ENCODE data around the gene SH3RF3.

The SH3RF3 gene

DNA sequence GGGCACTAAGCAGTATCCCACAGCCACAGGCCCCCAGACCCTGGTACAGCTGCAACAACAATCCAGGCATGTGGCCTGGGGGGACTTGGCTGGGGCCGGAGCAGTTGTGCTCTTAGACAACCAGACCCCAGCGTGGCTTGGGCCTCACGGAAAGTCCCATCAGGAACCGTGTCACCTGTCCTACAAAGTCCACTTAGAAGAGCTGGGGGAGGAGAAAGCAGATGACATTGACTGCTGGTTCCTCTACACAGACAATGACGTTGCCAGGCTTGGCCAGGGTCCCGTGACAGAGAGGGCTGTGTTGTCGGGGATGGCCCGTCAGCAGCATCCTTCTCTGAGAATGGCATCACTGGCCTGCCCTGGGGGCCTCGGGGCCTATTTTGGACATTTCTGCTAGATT, 360.3 kb downstream of the SH3RF3 start:
- DNase-seq = no peak

DNA sequence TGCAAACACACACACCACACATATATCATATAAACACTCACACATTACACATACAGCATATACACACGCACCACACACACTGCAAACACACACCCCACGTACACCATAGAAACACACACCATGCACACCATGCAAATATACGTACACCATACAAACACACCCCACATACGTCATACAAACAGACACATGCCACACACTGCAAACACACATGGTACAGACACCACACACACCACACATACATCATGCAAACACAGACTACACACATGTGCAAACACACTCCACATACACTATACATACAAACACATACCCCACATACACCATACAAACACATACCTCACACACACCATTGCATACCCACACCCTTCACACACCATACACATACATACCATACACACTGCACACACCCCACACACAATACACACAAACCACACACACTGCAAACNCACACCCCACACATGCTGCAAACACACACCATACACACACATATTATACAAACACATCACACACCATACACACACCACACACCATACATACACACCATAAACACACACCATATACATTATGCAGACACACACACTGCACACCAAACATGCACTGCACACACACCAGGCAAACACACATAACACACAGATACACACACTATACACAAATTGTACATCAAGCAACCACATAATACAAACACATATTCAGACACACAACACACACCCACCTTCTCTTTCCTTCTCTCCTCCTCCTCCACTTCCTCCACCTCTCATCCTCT, 364.4 kb downstream of the SH3RF3 start:
- no peak for DNase-seq

DNA sequence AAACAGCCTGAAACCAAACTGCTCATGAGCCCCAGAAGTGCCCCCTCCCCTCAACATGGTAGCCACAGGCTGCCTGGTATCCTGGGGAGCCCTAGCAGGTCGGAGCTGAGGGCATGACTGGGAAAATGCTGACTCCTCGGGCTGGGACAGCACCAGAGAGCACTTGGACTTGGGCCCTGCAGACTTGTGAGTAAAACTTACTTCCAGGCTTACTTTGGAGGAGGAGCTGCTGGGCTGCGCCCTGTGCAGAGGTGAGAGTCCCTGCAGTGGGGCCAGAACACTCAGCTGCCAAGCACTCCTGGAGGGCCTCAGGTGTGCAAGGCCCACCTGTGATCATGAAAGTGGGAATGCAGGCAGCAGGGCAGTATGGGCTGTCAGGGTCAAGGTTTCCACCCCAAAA, 365.3 kb downstream of the SH3RF3 start:
- DNase-seq = no peak

DNA sequence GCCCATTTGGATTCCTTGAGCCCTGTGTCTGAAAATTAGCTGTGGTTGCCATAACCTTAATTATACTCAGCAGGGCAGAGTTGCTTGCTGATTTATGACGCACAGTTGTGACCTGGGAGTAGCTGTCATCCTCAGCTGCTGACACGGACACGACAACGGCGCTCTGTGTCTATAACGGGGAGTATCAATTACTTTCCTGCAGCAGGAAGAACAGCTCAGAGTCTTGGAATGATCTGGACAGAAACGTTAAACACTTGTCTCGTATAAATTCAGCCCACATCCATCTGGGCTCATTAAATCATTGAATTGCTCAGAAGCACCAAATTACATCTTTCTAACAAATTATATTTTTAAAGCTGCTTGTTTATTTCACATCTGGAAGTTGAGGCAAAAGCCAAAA, 368.5 kb downstream of the SH3RF3 start:
- DNase-seq = no peak

DNA sequence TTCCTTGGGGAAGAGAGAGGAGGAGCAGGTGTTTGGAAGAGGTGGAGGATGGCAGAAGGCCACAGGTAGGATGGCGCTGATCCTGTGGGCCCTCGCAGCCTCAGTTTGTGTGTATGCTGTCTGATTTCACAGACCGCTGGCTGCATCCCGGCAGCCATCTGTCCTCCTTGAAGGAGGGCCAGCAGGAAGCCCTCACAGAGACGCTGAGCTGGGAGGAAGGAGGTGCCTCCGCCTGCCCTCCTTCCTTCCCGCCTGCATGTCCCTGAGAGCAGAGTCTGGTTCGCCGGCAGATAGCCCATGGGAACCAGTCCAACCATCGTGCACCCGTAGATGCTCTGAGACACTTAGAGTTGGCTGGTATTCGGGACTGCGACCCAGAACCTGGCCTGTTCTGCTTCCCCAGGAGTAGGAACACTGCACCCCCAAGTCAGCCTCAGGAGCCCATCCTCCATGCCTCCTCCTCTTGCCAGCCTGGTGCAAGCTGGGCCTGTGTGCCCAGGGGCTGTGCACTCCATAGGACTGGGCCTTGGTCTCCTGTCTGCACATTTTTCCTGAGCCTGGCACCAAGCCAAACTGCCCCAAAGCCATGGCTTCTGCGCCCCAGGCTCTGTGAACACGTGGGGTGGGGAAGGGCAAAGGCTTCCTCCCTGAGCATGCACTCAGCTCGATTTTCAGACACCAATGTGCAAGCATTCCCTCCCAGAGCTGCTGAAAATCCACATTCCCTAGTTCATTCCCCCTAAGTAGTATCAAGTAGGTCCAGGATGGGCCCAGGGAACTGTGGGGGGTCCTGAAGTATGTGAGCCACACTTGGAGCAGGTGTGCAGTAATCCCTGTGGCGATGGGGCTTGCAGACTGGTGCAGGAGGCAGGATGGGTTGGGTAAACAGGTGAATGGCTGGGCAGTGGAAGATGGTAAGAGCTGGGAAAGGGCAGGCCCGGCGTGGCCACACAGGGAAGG, 369.2 kb downstream of the SH3RF3 start:
- DNase-seq = no peak

DNA sequence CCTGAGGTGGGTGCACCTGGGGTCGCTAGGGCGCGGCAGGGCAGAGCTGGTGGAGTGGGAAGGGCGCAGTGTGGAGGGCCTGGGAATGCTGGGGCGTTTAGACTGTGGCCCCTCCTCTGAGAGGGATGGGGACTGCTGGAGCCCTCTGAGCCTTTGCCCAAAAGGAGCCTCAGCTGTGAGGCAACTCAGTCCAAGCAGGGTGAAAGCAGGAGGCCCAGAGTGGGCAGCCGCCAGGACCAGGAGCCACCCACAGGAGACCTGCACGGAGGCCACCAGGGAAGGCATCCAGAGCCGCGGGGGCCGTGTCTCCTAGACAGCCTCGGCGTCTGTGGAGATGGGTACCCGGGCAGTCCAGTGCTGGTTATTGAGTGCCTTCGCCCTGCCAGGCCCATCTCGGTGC, 369.9 kb downstream of the SH3RF3 start:
- no peak for DNase-seq

DNA sequence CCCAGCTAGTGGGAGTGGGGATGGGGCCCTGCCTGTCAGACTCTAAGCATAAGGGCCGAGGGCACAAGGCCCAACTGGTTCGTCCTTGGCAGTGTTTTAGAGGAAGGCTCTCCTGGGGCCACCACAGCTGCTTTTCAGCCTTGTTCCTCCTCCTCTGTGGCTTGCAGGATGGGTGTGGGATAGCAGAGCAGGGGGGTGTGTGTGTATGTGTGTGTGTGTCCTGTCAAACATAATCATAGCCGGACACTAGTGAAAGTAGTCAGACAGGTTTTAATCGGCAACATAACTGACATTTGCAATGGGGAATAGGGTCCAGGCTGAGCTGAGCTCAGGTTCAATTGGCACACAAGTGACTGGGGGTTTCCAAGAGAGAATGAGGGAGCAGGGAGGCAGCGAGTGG, 370.6 kb downstream of the SH3RF3 start:
- no peak for DNase-seq

DNA sequence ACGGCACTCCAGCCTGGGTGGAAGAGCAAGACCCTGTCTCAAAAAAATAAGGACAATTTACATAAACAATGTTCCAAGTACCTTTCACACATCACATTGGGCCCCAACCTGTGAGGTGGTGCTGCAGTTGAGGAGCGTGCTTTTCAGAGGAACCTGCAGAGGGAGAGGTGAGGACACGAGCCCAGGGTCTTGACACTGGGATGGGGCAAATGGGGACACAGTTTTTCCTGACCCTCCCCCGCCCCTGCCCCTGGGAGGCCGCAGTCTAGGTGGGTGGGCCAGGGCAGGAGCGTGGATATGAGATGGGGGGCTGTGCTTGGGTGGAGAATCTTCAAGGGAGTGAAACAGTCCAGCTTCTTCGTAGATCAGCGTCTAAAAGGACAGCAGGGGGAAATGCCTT, 371.9 kb downstream of the SH3RF3 start:
- no peak for DNase-seq

DNA sequence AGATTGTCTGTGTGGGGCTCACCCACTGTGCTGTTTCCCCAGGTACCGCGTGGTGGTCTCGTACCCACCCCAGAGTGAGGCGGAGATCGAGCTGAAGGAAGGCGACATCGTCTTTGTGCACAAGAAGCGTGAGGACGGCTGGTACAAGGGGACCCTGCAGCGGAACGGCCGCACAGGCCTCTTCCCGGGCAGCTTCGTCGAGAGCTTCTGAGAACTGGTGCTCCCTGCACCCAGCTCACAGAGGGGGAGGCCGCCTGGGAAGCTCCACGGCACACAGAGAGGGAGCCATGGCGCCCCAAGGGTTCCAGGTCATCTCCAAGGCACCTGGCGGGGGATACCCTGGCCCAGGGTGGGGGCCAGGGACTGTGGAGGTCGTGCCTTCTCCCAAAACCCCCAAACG, 372.5 kb downstream of the SH3RF3 start:
- no peak for DNase-seq

DNA sequence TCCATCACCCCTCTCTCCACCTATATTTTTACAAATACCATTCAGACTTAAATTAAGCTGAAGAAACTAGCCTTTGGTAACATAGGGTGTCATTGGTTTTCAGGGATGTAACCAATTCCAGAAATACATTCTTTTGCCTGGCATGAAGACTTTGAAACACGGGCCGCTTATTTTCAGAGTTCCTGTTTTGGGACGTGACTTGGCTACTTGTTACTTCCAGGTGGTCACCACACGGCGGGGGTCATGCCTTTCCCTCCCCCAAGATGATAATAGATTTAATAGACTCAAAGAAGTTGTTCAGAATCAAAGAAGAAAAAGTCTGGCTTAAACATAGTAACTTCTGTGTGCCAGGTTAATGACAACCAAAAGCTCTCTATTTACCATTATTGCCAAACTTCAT, 374.2 kb downstream of the SH3RF3 start:
- DNase-seq = no peak

DNA sequence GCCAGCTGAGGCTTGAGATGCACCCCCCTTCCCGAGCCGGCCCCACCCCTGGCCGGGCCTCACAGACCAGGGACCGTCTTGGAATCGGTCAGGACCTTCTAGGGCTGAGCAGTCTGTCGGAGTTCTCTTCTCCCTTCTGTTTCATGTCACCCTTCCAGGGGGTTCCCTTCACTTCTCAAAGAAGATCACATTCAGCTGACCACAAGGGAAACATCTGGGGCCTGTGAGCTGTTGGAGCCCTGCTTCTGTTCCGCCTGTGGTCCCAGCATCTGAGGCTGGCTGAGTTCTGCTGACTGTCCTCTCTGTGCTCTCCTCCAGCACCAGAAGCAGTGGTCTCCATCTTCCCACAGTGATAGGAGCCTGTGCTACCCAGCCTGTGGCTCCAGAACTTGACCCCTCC, 378.2 kb downstream of the SH3RF3 start:
- no peak for DNase-seq

DNA sequence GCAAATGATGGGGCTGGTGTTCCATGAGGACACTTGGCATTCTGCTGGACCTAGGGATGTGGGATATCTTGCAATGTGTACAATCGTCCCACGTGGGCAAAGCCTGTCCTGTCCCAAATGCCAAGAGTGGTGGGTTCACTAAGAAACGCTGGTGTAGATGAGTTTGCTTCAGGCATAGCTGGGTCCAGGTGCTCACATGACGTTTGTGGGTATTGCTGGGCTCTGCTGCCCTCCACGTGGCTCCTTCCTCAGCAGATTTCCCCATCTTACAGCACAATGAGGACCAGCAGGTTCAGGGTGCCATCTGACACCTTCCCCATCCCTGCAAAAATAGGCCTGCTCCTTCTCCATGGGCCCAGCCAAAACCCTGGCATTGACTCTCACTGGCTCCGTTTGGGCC, 378.8 kb downstream of the SH3RF3 start:
- no peak for DNase-seq

DNA sequence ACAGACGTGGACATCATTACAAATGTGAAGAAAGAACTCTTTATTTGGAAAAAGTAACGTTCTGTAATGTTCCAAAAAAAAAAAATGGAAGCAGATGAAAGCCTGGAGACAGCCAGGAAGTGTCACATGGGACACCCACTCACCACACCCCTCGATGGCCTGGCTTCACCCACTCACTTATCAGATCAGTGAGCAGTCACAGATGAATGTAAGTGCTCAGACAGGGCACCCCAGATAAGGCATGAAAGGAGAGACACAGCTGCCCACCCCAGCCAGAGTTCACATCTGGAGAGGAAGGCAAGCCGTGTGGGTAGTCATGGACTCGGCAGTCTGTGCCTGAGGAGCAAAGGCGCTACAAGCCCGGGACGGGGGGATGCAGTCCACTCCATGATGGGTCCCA, 379.6 kb downstream of the SH3RF3 start:
- no peak for DNase-seq

DNA sequence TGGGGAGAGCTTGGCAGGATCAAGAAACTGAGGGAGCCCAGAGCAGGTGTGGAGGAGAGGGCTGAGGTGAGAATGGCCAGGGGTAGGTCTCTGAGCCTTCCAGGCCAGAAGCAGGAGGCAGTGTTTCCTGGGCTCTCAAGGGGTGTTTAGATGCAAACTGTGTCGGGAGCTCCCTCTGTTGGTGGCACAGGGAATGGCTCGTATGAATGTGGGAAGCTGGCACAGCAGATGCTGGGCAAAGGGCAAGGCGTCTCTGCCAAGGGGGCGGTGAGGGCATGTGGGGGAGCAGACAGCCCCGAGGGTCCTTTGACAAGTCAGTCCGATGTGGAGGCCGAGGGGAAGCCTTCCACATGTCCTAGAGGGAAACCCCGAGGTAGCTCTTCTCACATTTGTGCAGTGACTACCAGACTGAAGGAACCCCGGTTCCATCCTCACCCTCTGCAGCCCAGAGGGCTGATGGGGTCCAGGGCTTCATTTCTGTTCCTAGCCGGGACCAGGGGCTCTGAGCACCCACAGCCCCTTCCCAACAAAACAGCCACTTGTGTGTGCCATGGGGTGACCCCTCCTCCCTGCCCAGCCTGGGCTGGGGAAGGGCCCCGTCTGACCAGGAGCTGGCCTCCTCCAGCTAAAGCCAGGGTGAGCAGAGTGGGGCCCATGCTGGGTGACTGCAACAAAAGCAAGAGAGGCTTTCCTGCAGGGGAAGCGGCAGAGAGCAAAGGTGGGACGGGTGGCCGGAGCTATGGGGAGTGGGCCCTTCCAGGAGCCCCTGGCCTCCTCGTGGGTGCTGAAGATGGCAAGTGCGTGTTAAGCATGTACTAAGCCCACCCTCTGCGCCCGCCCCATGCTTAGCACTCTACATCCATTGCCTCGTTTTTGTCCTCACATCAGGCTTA, 381.4 kb downstream of the SH3RF3 start:
- peak; percentile 83 for DNase-seq

DNA sequence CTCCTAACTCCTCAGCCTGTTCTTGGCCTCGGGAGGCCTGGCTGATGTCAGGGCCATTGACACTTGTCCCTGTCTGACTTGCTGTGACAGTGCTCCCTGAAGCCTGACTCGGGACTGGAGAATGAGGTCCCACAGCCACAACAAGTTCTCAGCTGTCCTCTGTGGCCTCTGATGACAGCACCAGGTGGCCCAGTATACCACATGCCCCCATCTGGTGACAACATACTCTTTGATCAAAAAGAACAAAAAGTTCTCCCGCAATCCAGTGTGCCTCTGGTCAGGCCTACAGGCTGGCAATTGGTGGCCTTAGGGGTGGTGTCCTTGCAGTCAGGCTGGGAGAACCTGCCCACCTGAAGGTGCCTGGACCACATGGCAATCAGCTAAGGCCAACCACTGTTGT, 382.2 kb downstream of the SH3RF3 start:
- no peak for DNase-seq

DNA sequence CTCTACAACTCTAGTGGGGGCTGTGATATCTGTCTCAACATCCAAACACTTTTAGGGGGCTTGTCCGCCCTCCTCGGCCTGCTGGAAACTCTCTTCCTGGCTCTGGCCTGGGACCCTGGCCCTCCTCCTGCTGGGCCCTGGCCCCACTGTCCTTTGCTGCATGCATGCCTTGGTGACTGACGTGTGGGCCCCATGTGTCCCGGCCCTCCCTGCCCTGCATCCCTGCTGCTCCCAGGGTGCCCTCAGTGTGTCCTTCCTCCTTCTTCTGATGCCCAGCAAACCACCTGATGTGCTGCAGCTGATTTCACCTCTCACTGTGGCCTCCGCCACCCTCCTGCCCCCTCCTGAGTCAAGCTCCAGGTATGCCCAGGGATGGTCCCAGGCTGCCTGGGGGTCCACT, 383.1 kb downstream of the SH3RF3 start:
- no peak for DNase-seq

DNA sequence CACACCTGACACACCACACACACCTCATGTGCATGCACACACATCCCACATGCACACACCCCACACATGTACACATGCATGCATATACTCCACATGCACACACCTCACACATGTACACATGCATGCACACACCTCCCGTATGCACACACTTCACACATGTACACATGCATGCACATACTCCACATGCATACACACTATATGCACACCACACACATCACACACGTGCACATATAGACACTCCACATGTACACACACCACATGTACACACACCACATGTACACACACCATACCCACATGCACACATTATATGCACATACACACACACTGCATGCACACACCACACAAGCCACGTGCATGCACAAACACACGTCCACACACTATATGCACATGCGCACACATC, 384.2 kb downstream of the SH3RF3 start:
- no peak for DNase-seq

DNA sequence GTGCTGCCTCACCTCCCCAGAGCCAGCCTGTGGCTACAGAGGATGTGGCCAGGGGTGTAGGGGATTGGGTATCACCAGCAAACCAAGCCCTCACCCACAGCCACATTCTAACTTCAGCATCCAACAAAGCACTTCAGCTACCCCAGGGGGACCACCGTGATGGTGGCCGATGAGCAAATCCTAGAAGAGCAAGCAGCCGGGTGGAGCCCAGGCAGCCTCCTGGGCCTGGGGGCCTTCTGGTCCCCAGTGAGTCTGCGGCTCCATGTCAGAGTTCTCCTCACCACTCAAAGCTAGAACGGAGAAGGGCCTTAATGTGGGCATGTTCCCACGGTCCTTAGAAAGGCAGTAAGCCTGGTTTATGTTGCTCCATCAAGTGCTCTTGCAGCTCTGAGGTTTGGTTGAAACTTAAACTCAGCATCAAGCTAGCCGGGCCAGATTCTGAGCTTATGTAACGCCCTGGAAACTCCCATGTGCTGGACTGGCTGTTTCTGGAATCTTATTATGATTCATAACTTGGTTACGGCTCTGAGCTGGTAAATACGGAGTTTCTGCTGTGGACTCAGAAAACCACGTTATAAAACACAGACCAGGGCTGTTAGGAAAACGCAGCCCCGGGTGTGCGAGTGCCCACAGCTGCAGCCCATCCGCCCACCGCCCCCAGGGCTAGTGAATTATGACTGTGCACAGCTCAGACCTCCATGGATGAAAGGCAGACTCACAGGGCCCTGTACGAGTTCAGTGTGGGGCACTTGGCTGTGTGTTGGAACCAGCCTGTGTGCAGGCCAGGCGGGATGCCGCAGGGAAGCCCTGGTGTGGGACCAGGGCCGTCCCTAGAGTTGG, 385.0 kb downstream of the SH3RF3 start:
- DNase-seq = peak; percentile 77

DNA sequence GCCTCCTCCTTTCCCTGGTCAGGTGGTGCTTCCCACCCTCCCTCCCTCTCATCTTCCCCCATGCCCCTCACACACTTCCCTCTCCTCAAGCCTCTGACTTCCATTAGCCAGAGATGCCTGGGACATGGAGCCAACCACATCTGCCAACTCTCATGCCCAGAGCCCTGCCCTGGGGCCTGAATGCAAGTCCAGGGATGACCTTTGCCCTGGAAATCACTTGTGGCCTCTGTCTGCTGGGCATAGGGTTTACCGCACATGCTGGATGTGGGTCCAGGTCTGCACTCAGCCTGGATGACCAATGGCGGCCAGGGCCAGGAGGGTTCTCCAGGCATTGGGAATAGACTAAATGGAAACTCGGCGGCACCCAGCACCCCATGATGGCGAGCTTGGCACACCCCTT, 385.9 kb downstream of the SH3RF3 start:
- no peak for DNase-seq

DNA sequence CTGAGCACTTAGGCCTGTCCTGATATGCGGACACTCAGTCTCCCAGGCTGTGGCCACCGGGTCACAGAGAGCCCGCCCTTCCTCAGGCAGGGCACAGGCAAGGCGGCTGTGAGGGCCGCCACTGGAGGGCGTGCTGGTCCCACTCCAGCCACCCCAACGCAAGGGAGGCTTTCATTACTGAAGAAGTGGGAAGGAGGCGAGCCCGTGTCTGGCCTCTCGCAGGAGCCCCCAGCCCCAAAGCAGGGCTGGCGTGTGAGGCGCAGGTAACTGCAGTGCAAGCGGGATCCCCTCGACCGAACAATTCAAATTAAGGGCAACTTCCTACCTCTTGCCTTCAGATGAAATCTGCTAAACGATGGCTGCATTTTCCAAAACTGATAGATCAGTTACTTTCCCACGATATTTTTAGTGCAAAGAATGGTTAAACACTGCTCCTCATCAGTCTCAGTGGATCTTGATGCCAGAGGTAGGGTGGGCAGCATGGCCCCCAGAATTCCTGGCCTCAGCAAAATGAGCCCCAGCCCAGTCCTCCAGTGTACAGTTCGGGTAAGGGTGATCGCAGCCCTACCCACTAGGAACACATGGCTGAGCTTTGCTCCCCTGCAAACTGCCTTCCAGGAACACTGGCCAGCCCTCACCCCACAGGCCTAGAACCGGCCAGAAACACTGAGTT, 387.6 kb downstream of the SH3RF3 start:
- DNase-seq = peak; percentile 33

DNA sequence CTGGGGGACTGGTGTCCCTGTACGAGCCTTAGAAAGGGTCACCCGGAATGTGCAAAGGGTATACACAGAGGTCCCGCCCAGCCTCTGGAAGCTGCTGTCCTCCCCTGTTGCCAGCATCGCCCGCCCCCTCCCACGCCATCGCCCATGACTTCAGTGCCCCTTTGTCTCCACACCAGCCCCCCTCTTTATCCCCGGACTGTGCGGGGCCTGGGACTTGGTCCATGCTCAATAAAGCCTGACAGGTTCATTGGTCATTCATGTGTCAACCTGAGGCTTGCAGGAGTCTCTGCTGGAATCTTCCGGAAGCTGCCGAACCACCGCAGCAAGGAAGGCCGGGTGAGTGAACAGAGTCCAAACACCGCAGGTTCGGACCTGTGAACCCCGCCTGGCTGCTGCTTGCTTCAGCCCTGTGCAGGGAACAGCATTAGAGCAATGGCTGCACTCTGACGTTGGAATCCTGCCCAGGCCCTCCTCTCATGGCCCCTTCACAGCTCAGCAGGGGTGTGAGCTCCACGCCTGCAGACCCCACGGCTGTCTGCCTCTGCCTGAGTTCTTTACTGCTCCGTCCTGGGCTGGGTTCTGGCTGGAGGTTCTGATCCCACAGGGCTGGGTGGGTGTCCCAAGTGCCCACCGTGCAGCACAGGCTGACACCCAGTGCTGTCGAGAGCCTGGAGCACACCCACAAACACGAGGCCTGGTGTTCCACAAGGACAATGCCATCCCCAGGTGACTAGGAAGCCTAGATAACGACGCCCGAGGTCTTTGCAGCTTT, 388.3 kb downstream of the SH3RF3 start:
- no peak for DNase-seq

Measured in activated CD4-positive, alpha-beta T cell treated with anti-CD3 and anti-CD28 coated beads, Interleukin-2, Interleukin-6, amounts not matched to agents 100 ng/mL and 50 ng/mL, durations not matched to agents 16 hours and 8 hours (primary cell).